HG02885 (cell line): Measurements from ENCODE around the gene CYSTM1.
"Not testable (repeated sequence)": the region's sequence is repeated elsewhere in the genome, so short reads cannot be mapped to it uniquely, and the experiment has no call there.

Experiments used
- ATAC-seq: cut with Tn5 transposase; IDR thresholded peaks from one replicate; pipeline ENCODE4 v1.9.1; 2021; ENCODE audit warnings: mild to moderate bottlenecking; ENCODE audit not compliant: unreplicated experiment, poor library complexity

Gene CYSTM1

GRCh38 chr5:140147460-140147859, 27.5 kb upstream of the CYSTM1 start:
- ATAC-seq, result no peak

GRCh38 chr5:140148508-140148907, 26.5 kb upstream of the CYSTM1 start:
- no peak for ATAC-seq

GRCh38 chr5:140150201-140150600, 24.8 kb upstream of the CYSTM1 start:
- ATAC-seq, result no peak

- no peak for ATAC-seq
Measured at GRCh38 chr5:140151144-140152021, 23.6 kb upstream of the CYSTM1 start.

GRCh38 chr5:140152022-140152999, 22.7 kb upstream of the CYSTM1 start:
- ATAC-seq, result no peak

- ATAC-seq, result no peak
Measured at GRCh38 chr5:140153255-140153654, 21.7 kb upstream of the CYSTM1 start.

- ATAC-seq, result no peak
Measured at GRCh38 chr5:140153905-140154304, 21.1 kb upstream of the CYSTM1 start.

GRCh38 chr5:140154710-140155381, 20.1 kb upstream of the CYSTM1 start:
- not testable (repeated sequence) for ATAC-seq

GRCh38 chr5:140157032-140157781, 17.8 kb upstream of the CYSTM1 start:
- ATAC-seq, result peak; percentile 98

GRCh38 chr5:140159014-140159927, 15.7 kb upstream of the CYSTM1 start:
- ATAC-seq, result no peak

- ATAC-seq, result no peak
Measured at GRCh38 chr5:140162275-140162674, 12.7 kb upstream of the CYSTM1 start.

- no peak for ATAC-seq
Measured at GRCh38 chr5:140162781-140163180, 12.2 kb upstream of the CYSTM1 start.

- no peak for ATAC-seq
Measured at GRCh38 chr5:140165101-140165922, 9.7 kb upstream of the CYSTM1 start.

- no peak for ATAC-seq
Measured at GRCh38 chr5:140165923-140166270, 9.1 kb upstream of the CYSTM1 start.

GRCh38 chr5:140166911-140167310, 8.1 kb upstream of the CYSTM1 start:
- ATAC-seq, result no peak

GRCh38 chr5:140168371-140168770, 6.6 kb upstream of the CYSTM1 start:
- ATAC-seq, result no peak

- ATAC-seq, result no peak
Measured at GRCh38 chr5:140169410-140169809, 5.6 kb upstream of the CYSTM1 start.

GRCh38 chr5:140172483-140172882, 2.5 kb upstream of the CYSTM1 start:
- ATAC-seq, result no peak
